Inferior parietal cortex (tissue), 1 donor: ENCODE measurements around the gene CTAGE6.
"Not testable (repeated sequence)": the region's sequence is repeated elsewhere in the genome, so short reads cannot be mapped to it uniquely, and the experiment has no call there.

Experiments
- DNase-seq: peaks from one replicate; pipeline ENCODE4 v3.0.0-alpha.2; 2016; ENCODE audit errors: extremely low spot score

Gene CTAGE6

GRCh38 chr7:143715543-143716193, 41.8 kb downstream of the CTAGE6 start:
- not testable (repeated sequence) for DNase-seq

- DNase-seq: not testable (repeated sequence)
These were observed 42.7 kb downstream of the CTAGE6 start for GRCh38 chr7:143714581-143715454.

- DNase-seq: not testable (repeated sequence)
These were observed 45.1 kb downstream of the CTAGE6 start for GRCh38 chr7:143712381-143712780.

- DNase-seq: not testable (repeated sequence)
These were observed 45.7 kb downstream of the CTAGE6 start for GRCh38 chr7:143711727-143712324.

GRCh38 chr7:143709895-143710294, 47.6 kb downstream of the CTAGE6 start:
- not testable (repeated sequence) for DNase-seq
